B cell (primary cell): ENCODE results near the gene PFKFB1. TPM values are rescaled to one million over a fixed set of nuclear protein-coding genes. Genes with fewer than 3 reads are reported as not detected.

Experiments used
- ATAC-seq: fragments of 200-7000 bp; cut with Tn5 transposase; one replicate; pipeline ENCODE4 v1.10.0; 2021; ENCODE audit warnings: low read depth, mild to moderate bottlenecking, moderate number of reproducible peaks, moderate library complexity
- CTCF ChIA-PET: fragments of 350-600 bp; sonication (Branson Sonifier 250); formaldehyde crosslinking; loops from one replicate; lab custom pipeline; 2021; ENCODE audit warnings: antibody characterized with exemption, inconsistent platforms; lab: Charles Lee
- POLR2A ChIA-PET: fragments of 350-600 bp; sonication (Branson Sonifier 250); formaldehyde crosslinking; loops from one replicate; lab custom pipeline; 2021; ENCODE audit warnings: antibody characterized with exemption; lab: Charles Lee
- DNase-seq: peaks from one replicate; pipeline ENCODE4 v3.0.0; 2013
- H2AFZ ChIP-seq: 2 replicates; pipeline ENCODE4 v1.6.1; 2012; ENCODE audit warnings: mild to moderate bottlenecking, low read depth, low read length; ENCODE audit not compliant: insufficient read depth, poor library complexity, severe bottlenecking
- H3K27ac ChIP-seq, 2 donors: 1 replicate in 1 of 2; 2 replicates in 1 of 2; pipeline ENCODE4 v1.5.1; 2012 to 2013; ENCODE audit warnings: low read length in 2 of 2, mild to moderate bottlenecking in 2 of 2, moderate library complexity in 1 of 2
- H3K27me3 ChIP-seq, 4 experiments: fragments of 200-600 bp in 1 of 4; sonication (generic) in 1 of 4; replicated peaks in 1 of 4; 1 replicate in 2 of 4; 2 replicates in 2 of 4; pipeline versions ENCODE4 v1.6.1 to v1.7.0; 2013 to 2016; ENCODE audit warnings: low read length in 3 of 4, mild to moderate bottlenecking in 2 of 4, mixed read lengths in 1 of 4, moderate library complexity in 1 of 4; ENCODE audit not compliant: insufficient read depth in 4 of 4, control insufficient read depth in 3 of 4; ENCODE audit errors: control extremely low read depth in 1 of 4
- H3K36me3 ChIP-seq, 2 experiments: replicated peaks in 1 of 2; 1 replicate in 1 of 2; 2 replicates in 1 of 2; pipeline versions ENCODE4 v1.6.1 to v1.7.1; 2013; ENCODE audit warnings: low read length in 1 of 2; ENCODE audit not compliant: insufficient read depth in 2 of 2, control insufficient read depth in 1 of 2; ENCODE audit errors: control extremely low read depth in 1 of 2, extremely low read depth in 1 of 2
- H3K4me1 ChIP-seq, 2 donors: fragments of 200-600 bp in 1 of 2; sonication (generic) in 1 of 2; 1 replicate in 1 of 2; 2 replicates in 1 of 2; pipeline versions ENCODE4 v1.5.1 to v1.6.1; 2013 to 2017; ENCODE audit warnings: low read length in 2 of 2; ENCODE audit not compliant: control insufficient read depth in 2 of 2, insufficient read depth in 2 of 2
- H3K4me2 ChIP-seq: replicated peaks from 2 replicates; pipeline ENCODE3; 2012; ENCODE audit warnings: mild to moderate bottlenecking, low read depth, low read length; ENCODE audit not compliant: poor library complexity, severe bottlenecking
- H3K4me3 ChIP-seq, 5 experiments: fragments of 200-600 bp in 1 of 5; sonication (generic) in 1 of 5; 1 replicate in 3 of 5; 2 replicates in 2 of 5; pipeline versions ENCODE4 v1.5.1 to v1.7.0; 2011 to 2016; ENCODE audit warnings: low read length in 4 of 5, mild to moderate bottlenecking in 4 of 5, low read depth in 2 of 5, control low read depth in 1 of 5, moderate library complexity in 1 of 5; ENCODE audit not compliant: insufficient read depth in 1 of 5; ENCODE audit errors: control extremely low read depth in 1 of 5, extremely low read depth in 1 of 5
- H3K79me2 ChIP-seq: fragments of 200-600 bp; sonication (generic); one replicate; pipeline ENCODE4 v1.6.0; 2016; ENCODE audit warnings: low read length; ENCODE audit not compliant: control insufficient read depth, insufficient read depth
- H3K9ac ChIP-seq: fragments of 200-600 bp; sonication (generic); 2 replicates; pipeline ENCODE4 v1.6.1; 2017; ENCODE audit warnings: mild to moderate bottlenecking, low read length, moderate library complexity
- H3K9me3 ChIP-seq, 3 donors: one replicate each; pipeline versions ENCODE4 v1.6.1 to v1.7.1; 2013; ENCODE audit warnings: low read length in 2 of 3; ENCODE audit not compliant: control insufficient read depth in 2 of 3, insufficient read depth in 1 of 3; ENCODE audit errors: control extremely low read depth in 1 of 3
- H4K20me1 ChIP-seq: 2 replicates; pipeline ENCODE4 v1.6.0; 2012; ENCODE audit warnings: mild to moderate bottlenecking, low read length; ENCODE audit not compliant: insufficient read depth, control insufficient read depth, poor library complexity, severe bottlenecking
- H3K27ac Mint-ChIP-seq: one replicate; pipeline ENCODE4 v1.8.0; 2021; ENCODE audit warnings: mixed read lengths
- H3K27me3 Mint-ChIP-seq: one replicate; pipeline ENCODE4 v1.8.0; 2021; ENCODE audit warnings: mixed read lengths
- H3K4me1 Mint-ChIP-seq: one replicate; pipeline ENCODE4 v1.8.0; 2021; ENCODE audit warnings: mixed read lengths
- H3K4me3 Mint-ChIP-seq: one replicate; pipeline ENCODE4 v1.8.0; 2021; ENCODE audit warnings: mixed read lengths
- H3K9me3 Mint-ChIP-seq: one replicate; pipeline ENCODE4 v1.8.0; 2022; ENCODE audit warnings: mixed read lengths; ENCODE audit not compliant: insufficient read depth
- EZH2 ChIP-seq: IDR thresholded peaks from 2 replicates; pipeline ENCODE4 v1.6.1; 2012; ENCODE audit warnings: borderline replicate concordance, low read depth, mild to moderate bottlenecking, moderate library complexity, low read length; ENCODE audit not compliant: insufficient read depth, poor library complexity, severe bottlenecking
- WGBS: methylation state at CpG from one replicate; pipeline ENCODE4 v1.1.5; 2013; ENCODE audit warnings: missing lambda C conversion rate; ENCODE audit not compliant: insufficient coverage; 5-methylcytosine and 5-hydroxymethylcytosine counted together
- intact Hi-C: fragments of 100-400 bp; cut with micrococcal nuclease; formaldehyde crosslinking; loops from one replicate; pipeline ENCODE4 v1.10.0; 2022
- polyA plus RNA-seq: library from polyadenylated mRNA; depleted of rRNA; stranded (reverse); fragments of >200 nt; gene quantifications from 2 replicates; pipeline ENCODE4 v1.2.3, GENCODE V29; 2012
- total RNA-seq, 2 donors: library from RNA; stranded (reverse); fragments of 120-200 nt in 1 of 2; gene quantifications; 1 replicate in 1 of 2; 2 replicates in 1 of 2; pipeline versions ENCODE4 v1.2.3 to v1.2.4, GENCODE V29; 2013 to 2022
- TF ChIP-seq, protein P1 (sequence below): fragments of 200-600 bp; IDR thresholded peaks from one replicate; pipeline ENCODE4 v1.8.0; 2022; ENCODE audit warnings: antibody characterized with exemption, mild to moderate bottlenecking

The PFKFB1 gene
- total and polyA plus RNA-seq, 2 donors (not counting 1 experiment from before 2014, with no cell fraction given), result 0.37 to 0.47 TPM

DNA sequence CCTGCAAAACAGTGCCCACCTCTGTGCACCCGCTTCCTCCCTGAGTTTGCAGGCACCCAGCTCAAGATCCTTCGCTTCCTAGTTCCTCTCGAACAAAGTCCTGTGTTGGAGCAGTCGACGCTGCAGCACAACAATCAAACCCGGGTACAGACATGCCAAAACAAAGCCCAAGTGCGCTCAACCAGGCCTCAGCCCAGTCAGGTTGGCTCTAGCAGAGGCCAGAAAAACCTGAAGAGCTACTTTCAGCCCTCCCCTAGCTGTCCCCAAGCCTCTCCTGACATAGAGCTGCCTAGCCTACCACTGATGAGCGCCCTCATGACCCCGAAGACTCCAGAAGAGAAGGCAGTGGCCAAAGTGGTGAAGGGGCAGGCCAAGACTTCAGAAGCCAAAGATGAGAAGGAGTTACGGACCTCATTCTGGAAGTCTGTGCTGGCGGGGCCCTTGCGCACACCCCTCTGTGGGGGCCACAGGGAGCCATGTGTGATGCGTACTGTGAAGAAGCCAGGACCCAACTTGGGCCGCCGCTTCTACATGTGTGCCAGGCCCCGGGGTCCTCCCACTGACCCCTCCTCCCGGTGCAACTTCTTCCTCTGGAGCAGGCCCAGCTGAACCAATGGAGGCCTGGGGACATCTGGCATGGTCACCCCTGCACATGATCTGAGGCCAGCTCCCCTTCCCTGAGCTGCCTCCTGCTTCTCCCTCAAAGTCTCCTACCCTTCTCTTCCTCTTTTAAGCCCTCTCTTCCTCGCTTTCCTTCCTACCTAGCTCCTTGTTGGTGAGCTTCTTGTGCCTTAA lies 13.0 kb upstream of the PFKFB1 start:
- Histone ChIP-seq H3K9ac (no peak overlapping the region), H3K4me1 (no peaks in the 10 kb centered on the region), H3K4me3 (no peak overlapping the region), H2AFZ (no peak overlapping the region), H3K27me3 (no peaks in the 10 kb centered on the region), H3K4me2 (no peak overlapping the region), H3K27ac (no peak overlapping the region), H3K79me2 (no peaks in the 10 kb centered on the region), H3K36me3 (peaks cover 0 to 28% of the 10 kb centered on the region in 2 experiments), H4K20me1 (no peaks in the 10 kb centered on the region), H3K9me3 (no peaks in the 10 kb centered on the region)
- H3K4me3 Mint-ChIP-seq, result no peak overlapping the region
- DNase-seq, result no peak
- ATAC-seq, result no peak
- intact Hi-C loops, result no loop called here
- peaks cover 4% of the 10 kb centered on the region for H3K4me1 Mint-ChIP-seq
- WGBS, result 98% methylated on average over 14 of the region's 18 CpGs
- H3K27ac Mint-ChIP-seq, result no peak overlapping the region
- TF ChIP-seq, protein P1, sequence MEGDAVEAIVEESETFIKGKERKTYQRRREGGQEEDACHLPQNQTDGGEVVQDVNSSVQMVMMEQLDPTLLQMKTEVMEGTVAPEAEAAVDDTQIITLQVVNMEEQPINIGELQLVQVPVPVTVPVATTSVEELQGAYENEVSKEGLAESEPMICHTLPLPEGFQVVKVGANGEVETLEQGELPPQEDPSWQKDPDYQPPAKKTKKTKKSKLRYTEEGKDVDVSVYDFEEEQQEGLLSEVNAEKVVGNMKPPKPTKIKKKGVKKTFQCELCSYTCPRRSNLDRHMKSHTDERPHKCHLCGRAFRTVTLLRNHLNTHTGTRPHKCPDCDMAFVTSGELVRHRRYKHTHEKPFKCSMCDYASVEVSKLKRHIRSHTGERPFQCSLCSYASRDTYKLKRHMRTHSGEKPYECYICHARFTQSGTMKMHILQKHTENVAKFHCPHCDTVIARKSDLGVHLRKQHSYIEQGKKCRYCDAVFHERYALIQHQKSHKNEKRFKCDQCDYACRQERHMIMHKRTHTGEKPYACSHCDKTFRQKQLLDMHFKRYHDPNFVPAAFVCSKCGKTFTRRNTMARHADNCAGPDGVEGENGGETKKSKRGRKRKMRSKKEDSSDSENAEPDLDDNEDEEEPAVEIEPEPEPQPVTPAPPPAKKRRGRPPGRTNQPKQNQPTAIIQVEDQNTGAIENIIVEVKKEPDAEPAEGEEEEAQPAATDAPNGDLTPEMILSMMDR, result no peak
- TF ChIP-seq EZH2, result no peak
- H3K27me3 Mint-ChIP-seq, result no peaks in the 10 kb centered on the region
- ChIA-PET POLR2A (no interaction called here), CTCF (no interaction called here)
- no peaks in the 10 kb centered on the region for H3K9me3 Mint-ChIP-seq

DNA sequence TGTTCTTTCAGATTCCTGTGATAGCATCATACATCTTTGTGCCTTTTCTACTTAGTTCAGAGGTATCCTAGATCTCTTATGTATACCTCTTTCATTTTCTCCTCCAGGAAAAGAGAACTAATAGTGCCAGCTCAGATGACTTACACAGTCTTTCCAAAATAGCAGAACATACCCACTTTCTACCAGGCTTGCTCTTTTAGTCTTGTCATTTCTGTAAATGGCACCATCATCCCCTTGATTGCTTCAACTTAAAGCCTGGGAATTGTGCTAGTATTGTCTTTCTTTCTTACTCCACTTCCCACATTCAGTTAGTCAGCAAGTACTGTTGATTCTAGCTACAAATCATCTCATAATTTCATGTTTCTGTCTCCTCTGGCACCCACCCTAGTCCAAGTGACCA lies 11.3 kb upstream of the PFKFB1 start:
- TF ChIP-seq EZH2, result no peak
- TF ChIP-seq, protein P1, result no peak
- H3K36me3 ChIP-seq, result peaks cover 0 to 28% of the 10 kb centered on the region in 2 experiments
- Mint-ChIP-seq H3K27me3 (no peaks in the 10 kb centered on the region), H3K27ac (no peak overlapping the region), H3K4me3 (no peak overlapping the region), H3K9me3 (no peaks in the 10 kb centered on the region), H3K4me1 (peaks cover 16% of the 10 kb centered on the region)
- H3K4me3 ChIP-seq, result no peak overlapping the region
- POLR2A ChIA-PET, result no interaction called here
- no peak overlapping the region for H3K4me2 ChIP-seq
- no peak overlapping the region for H3K9ac ChIP-seq
- intact Hi-C loops, result no loop called here
- peaks cover 12% of the 10 kb centered on the region for H3K79me2 ChIP-seq
- H3K9me3 ChIP-seq, result no peaks in the 10 kb centered on the region
- ATAC-seq (no peak), DNase-seq (no peak)
- H3K4me1 ChIP-seq, result peaks cover 7 to 11% of the 10 kb centered on the region in 2 donors
- no peaks in the 10 kb centered on the region for H4K20me1 ChIP-seq
- CTCF ChIA-PET, result no interaction called here
- no peaks in the 10 kb centered on the region for H3K27me3 ChIP-seq
- H2AFZ ChIP-seq, result no peak overlapping the region
- H3K27ac ChIP-seq, result no peak overlapping the region
